GM12872 (cell line): ENCODE data around the gene BCL2L13.

ENCODE experiments used
- TF ChIP-seq, protein P1 (sequence below): IDR thresholded peaks from 3 replicates; pipeline ENCODE4 v1.5.1; 2011; ENCODE audit warnings: low read depth, mild to moderate bottlenecking, low read length, moderate library complexity; ENCODE audit not compliant: insufficient read depth

The BCL2L13 gene

DNA sequence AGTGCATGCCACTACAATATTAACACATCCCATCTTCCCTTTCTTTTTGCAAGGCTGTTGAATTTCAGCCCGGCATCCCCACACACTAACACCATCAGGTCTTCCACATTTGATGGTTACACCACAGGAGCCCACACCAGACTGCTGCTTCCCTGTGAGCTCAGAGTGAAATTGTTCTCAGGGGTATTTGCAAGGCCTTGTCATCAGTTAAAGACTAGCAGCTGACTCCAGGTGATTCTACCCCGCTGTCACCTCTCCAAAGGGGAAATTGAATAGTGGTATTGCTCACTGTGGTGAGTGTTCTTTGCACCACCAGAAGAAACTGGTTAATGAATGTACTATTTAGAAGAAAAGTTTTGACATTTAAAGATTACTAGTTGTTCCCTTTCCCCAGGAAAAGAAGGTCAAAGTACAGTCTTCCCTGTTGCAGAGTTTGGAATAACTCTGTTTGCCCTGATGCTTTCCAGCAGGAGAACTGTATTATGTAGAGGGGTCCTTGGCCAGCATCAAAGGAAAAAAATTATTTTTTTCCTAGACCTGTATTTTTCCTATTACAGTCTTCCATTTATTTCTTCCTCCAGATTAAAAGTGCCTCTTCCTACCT lies 93.8 kb downstream of the BCL2L13 start:
- TF ChIP-seq, protein P1, sequence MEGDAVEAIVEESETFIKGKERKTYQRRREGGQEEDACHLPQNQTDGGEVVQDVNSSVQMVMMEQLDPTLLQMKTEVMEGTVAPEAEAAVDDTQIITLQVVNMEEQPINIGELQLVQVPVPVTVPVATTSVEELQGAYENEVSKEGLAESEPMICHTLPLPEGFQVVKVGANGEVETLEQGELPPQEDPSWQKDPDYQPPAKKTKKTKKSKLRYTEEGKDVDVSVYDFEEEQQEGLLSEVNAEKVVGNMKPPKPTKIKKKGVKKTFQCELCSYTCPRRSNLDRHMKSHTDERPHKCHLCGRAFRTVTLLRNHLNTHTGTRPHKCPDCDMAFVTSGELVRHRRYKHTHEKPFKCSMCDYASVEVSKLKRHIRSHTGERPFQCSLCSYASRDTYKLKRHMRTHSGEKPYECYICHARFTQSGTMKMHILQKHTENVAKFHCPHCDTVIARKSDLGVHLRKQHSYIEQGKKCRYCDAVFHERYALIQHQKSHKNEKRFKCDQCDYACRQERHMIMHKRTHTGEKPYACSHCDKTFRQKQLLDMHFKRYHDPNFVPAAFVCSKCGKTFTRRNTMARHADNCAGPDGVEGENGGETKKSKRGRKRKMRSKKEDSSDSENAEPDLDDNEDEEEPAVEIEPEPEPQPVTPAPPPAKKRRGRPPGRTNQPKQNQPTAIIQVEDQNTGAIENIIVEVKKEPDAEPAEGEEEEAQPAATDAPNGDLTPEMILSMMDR = no peak

DNA sequence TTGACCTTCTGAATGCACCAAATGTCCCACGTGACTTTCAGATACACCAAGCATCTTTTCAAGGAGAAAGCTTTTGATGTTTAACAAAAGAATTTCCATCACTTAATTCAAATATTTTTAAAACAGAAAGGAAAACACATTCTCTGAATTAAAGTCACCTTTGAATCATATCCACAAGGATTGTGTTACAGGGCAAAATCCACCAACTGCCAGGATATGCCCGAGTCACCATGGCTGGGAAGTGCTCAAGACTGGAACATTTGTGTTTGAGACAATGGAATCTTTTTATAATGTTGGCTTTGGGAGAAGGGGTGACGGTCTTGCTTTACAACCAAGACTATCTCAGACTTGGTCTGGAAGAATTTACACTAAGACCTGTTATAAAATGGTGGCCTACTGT lies 94.9 kb downstream of the BCL2L13 start:
- TF ChIP-seq, protein P1 = no peak

- TF ChIP-seq, protein P1 = no peak
Measured at GRCh38 chr22:17734187-17734586, 95.6 kb downstream of the BCL2L13 start.

DNA sequence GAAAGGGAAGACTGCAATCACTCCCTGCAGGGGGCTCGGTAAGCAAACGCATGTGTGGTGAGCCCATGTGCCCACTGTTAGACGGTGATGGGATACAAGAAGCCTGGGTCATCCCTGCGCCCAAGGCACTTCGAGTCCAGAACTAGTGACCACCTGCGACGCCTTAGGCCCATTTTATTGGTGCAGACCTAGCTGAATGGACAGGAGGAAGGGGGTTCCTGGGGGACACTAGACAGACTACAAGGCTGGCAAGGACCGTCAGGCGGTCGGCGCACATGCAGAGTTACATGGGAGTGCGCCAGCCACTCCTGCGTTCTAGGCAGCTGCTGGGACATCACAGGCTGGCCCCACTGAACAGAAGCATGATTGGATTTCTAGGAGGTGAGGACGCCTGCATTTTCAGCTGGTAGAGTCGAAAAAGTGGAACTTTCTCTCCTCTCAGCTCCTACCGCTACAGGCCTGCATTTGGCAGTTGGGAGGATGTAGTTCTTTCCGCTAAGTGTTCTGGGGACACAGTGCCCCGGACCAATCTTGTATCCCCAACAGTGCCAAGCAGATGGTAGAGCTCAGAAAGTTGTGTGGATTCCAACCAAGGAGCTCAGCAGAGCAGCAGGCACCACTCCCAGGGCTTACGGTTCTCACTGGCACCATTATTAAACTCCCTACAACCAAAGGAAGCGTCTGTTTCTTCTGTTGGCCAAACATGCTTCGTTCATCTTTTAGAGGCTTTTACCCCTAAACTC lies 100.0 kb downstream of the BCL2L13 start:
- TF ChIP-seq, protein P1 = no peak

DNA sequence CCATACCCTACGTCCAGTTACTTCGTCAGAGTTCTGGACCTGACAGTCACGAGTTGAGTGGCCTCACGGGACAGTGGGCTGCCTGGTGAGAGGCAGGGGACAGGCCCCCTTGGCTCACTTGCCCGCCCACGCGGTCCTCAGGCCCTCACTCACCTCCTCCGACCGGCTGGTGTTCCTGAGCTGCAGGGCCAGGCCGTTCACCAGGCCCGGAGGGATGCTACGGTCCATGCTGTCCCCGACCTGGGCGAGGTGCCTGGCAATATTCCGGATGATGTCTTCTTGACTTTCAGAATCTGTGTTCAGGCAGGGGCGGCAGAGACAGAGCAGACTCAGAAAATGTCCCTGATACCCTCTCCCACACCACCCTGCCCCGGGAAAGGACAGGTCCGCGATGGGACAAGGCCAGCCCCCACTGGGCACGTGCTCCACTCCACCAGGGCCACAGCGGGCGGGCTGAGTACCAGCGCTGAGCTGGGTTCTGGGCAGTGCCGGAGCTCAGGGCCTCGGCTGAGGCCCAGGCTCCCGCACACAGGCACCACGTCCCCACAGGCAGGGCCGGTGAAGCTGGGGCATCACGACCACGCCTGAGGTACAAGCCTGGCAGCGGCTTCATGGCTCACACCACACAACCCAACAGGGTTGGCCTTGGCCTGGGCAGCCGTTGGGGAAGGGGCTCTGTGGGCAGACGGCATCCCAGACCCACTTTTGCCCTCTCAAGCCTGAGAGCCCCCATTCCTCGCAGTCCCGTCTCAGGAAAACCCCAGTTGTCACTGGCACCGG lies 100.8 kb downstream of the BCL2L13 start:
- TF ChIP-seq, protein P1 = no peak

- TF ChIP-seq, protein P1 = no peak
Measured at GRCh38 chr22:17741866-17742526, 103.4 kb downstream of the BCL2L13 start.

DNA sequence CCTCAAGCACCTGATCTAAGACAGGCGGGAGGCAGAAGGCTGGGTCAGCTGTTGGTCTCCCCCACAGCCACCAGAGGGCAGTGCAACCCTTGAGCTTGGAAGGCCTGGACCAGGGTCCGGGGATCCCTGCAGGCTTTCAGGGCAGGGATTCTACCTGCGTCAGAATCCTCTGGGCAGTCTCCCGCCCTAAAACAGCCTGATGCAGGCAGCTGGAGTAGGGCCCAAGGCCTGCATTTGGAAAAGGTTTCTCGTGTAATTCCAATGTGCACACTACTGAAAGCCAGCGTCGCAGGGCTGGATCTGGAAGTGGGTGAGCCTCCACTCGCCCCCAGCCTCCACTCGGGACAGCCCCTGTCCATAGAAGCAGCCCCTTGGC lies 104.0 kb downstream of the BCL2L13 start:
- TF ChIP-seq, protein P1 = peak; percentile 95
